NB4 (cell line): ENCODE results near the gene GIMD1.

Experiments used
- CTCF ChIP-seq: IDR thresholded peaks from one replicate; pipeline ENCODE4 v1.5.1; 2012; ENCODE audit warnings: low read depth, low read length
- MAX ChIP-seq: IDR thresholded peaks from 2 replicates; pipeline ENCODE4 v1.6.1; 2011; ENCODE audit warnings: low read depth, low read length
- MYC ChIP-seq: IDR thresholded peaks from 2 replicates; pipeline ENCODE4 v1.6.1; 2011; ENCODE audit warnings: low read depth, low read length
- POLR2A ChIP-seq: IDR thresholded peaks from 2 replicates; pipeline ENCODE4 v1.6.1; 2011; ENCODE audit warnings: mild to moderate bottlenecking; ENCODE audit not compliant: insufficient read length; ENCODE audit errors: extremely low read depth

DNA sequence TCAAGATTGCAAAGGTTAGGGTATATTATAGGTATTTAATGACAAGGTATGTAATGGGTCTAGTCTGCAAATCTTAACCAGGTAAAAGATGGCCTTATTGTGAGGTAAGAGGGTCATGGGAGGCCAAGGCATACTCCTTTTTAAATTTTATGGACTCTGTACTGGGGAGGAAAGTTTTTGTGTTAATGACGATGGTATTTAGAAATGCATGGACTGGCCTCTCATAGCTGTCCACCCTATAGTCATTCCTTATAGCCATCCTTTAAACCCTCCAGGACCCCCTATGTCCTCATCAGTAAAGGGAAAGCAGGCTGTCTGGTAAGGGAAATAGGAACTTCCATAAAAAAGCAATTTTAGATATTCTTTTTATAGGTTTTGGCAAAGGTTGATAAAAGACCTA, 50.8 kb downstream of the GIMD1 start:
- TF ChIP-seq CTCF (no peak), POLR2A (no peak), MAX (no peak), MYC (no peak)
